Hippocampal formation (tissue), 2 donors: ENCODE results near the gene TMEM125.

Experiments used
- DNase-seq, 2 donors: peaks; one replicate each; lab custom pipeline; 2025; lab: John Stamatoyannopoulos, UW

TMEM125 gene

GRCh38 chr1:43293896-43294760 is 24.3 kb downstream of the TMEM125 start:
- DNase-seq = peak; percentile 46 to 94

GRCh38 chr1:43294761-43295160 is 25.0 kb downstream of the TMEM125 start:
- no peak for DNase-seq

- DNase-seq = no peak
These were observed 26.4 kb downstream of the TMEM125 start for GRCh38 chr1:43296207-43296606.

GRCh38 chr1:43298055-43298454 is 28.3 kb downstream of the TMEM125 start:
- DNase-seq = no peak

- DNase-seq = no peak
These were observed 29.3 kb downstream of the TMEM125 start for GRCh38 chr1:43299101-43299500.

GRCh38 chr1:43300378-43301094 is 30.8 kb downstream of the TMEM125 start, which contains the start of gene TIE1:
Gene TIE1, plus strand, starts transcription at chr1:43300982. Its CDS starts 90 bp downstream, at chr1:43301072.
- DNase-seq = no peak

- no peak for DNase-seq
These were observed 32.4 kb downstream of the TMEM125 start for GRCh38 chr1:43302201-43302600.

- no peak for DNase-seq
These were observed 33.1 kb downstream of the TMEM125 start for GRCh38 chr1:43302721-43303470.

- DNase-seq = no peak
These were observed 33.9 kb downstream of the TMEM125 start for GRCh38 chr1:43303471-43304313.

GRCh38 chr1:43304314-43304681 is 34.5 kb downstream of the TMEM125 start:
- no peak for DNase-seq

- DNase-seq = no peak
These were observed 35.1 kb downstream of the TMEM125 start for GRCh38 chr1:43304771-43305300.

- no peak for DNase-seq
These were observed 35.7 kb downstream of the TMEM125 start for GRCh38 chr1:43305461-43305860.

GRCh38 chr1:43305926-43306687 is 36.3 kb downstream of the TMEM125 start:
- DNase-seq = no peak

GRCh38 chr1:43306688-43307457 is 37.1 kb downstream of the TMEM125 start:
- no peak for DNase-seq

GRCh38 chr1:43307458-43308158 is 37.8 kb downstream of the TMEM125 start:
- no peak for DNase-seq

- no peak for DNase-seq
These were observed 39.0 kb downstream of the TMEM125 start for GRCh38 chr1:43308635-43309404.

- no peak for DNase-seq
These were observed 39.7 kb downstream of the TMEM125 start for GRCh38 chr1:43309405-43310025.

- DNase-seq = no peak
These were observed 41.7 kb downstream of the TMEM125 start for GRCh38 chr1:43311521-43311920.
